ENCODE data around the gene GATD1.

GATD1 gene

GRCh38 chr11:778976-779954, 2.0 kb upstream of the GATD1 start:
- DNase-seq (ENCODE audit: low read depth in 2 of 2): no peak

- no peak for DNase-seq (ENCODE audit: low read depth in 2 of 2)
Observed at GRCh38 chr11:776561-777287, 563 bp downstream of the GATD1 start.

- DNase-seq (ENCODE audit: low read depth in 2 of 2): no peak
Observed at GRCh38 chr11:776263-776560, 1.1 kb downstream of the GATD1 start.

- DNase-seq (ENCODE audit: low read depth in 2 of 2): no peak
Observed at GRCh38 chr11:774873-775592, 2.3 kb downstream of the GATD1 start.

GRCh38 chr11:773830-774229, 3.5 kb downstream of the GATD1 start:
- no peak for DNase-seq (ENCODE audit: low read depth in 2 of 2)

- no peak for DNase-seq (ENCODE audit: low read depth in 2 of 2)
Observed at GRCh38 chr11:773425-773824, 3.9 kb downstream of the GATD1 start.

GRCh38 chr11:772429-773390, 4.6 kb downstream of the GATD1 start:
- DNase-seq (ENCODE audit: low read depth in 2 of 2): no peak

GRCh38 chr11:771617-772204, 5.6 kb downstream of the GATD1 start:
- DNase-seq (ENCODE audit: low read depth in 2 of 2): no peak

- no peak for DNase-seq (ENCODE audit: low read depth in 2 of 2)
Observed at GRCh38 chr11:770642-771616, 6.4 kb downstream of the GATD1 start.

GRCh38 chr11:769887-770641, 7.2 kb downstream of the GATD1 start:
- DNase-seq (ENCODE audit: low read depth in 2 of 2): no peak

GRCh38 chr11:767238-767637, 10.0 kb downstream of the GATD1 start:
- no peak for DNase-seq (ENCODE audit: low read depth in 2 of 2)

- no peak for DNase-seq (ENCODE audit: low read depth in 2 of 2)
Observed at GRCh38 chr11:766936-767210, 10.4 kb downstream of the GATD1 start.

- no peak for DNase-seq (ENCODE audit: low read depth in 2 of 2)
Observed at GRCh38 chr11:766106-766935, 11.0 kb downstream of the GATD1 start.

- no peak for DNase-seq (ENCODE audit: low read depth in 2 of 2)
Observed at GRCh38 chr11:765802-766091, 11.5 kb downstream of the GATD1 start.

- no peak for DNase-seq (ENCODE audit: low read depth in 2 of 2)
Observed at GRCh38 chr11:765025-765801, 12.1 kb downstream of the GATD1 start.

GRCh38 chr11:764322-765024, 12.8 kb downstream of the GATD1 start:
- no peak for DNase-seq (ENCODE audit: low read depth in 2 of 2)
